GM19452 (cell line): Measurements from ENCODE around the gene BSG.
"Not testable (repeated sequence)": the region's sequence is repeated elsewhere in the genome, so short reads cannot be mapped to it uniquely, and the experiment has no call there.

Source experiments
- ATAC-seq: cut with Tn5 transposase; IDR thresholded peaks from one replicate; pipeline ENCODE4 v1.9.1; 2021; ENCODE audit not compliant: unreplicated experiment

BSG gene

DNA sequence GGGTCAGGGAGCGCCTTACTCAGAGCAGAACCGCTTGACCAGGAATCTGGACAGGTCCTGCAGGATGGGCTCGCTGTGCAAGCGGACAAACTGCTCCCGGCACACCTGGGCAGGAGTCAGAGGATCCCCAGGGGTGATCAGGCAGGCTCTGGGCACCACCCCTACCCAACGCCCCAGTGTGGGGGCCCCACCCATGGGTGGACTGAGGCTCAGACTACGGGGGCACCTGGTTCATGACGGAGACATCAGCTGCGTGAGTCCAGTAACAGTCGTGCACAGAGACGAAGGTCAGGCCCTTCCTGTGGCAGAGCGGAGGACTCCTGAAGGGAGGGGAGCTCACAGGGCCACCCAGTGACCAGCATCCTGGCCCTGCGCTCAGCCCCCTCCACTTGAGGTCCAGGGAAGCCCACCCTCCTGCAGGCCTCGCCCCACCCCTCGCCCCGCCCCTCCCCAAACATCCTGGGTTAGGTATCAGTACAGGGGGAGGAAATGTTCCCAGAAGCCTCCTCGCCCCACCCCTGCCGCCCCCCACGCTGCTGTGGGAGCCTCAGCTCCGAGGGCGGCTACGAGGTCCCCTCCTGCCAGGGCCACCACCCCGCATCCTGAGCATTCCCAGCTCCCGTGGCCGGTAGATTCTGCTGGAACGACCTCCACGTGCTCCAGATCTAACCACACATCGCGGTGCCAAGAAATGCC is 45.3 kb downstream of the BSG start:
- ATAC-seq = no peak

DNA sequence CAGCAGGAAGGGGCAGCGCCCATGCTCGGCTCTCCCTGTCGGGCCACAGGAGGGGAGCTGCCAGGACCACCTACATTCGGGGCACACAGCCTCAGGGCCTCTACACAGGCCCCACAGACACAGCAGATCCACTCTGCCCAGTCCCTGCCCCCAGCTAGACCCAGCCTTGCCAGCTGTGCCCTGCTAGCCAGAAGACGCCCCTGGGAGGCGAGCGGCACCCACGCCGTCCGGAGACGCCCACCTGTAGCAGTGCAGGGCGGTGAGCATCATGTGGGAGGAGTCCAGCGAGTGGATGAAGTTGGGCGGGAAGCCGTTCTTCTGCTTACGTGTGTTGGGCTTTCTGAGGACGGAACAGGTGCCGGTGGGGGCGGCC is 45.8 kb downstream of the BSG start:
- no peak for ATAC-seq

DNA sequence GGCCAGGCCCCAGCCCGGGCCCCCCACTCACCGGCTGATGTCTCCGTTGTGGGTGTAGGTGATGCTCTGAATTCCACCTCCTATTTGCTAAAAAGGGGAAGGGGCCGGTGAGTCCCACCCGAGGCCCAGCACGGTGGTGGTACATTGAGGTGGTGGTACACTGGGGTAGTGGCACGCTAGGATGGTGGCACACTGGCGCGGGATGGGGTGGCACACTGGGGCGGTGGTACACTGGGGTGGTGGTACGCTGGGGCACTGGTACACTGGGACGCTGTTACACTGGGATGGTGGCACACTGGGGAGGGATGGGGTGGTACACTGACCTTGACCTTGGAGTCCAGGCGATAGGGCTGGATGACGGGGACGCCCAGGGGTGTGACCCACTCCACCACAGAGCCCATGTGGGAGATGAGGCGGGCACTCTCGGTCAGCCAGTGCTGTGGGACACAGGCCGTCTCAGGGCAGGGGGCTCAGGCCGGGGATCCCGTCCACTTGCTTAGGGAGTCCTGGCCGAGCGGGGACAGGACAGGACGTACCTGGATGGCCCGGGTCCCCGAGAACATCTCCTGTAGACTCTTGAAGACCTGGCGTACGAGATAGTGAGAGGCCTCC is 46.4 kb downstream of the BSG start:
- no peak for ATAC-seq

DNA sequence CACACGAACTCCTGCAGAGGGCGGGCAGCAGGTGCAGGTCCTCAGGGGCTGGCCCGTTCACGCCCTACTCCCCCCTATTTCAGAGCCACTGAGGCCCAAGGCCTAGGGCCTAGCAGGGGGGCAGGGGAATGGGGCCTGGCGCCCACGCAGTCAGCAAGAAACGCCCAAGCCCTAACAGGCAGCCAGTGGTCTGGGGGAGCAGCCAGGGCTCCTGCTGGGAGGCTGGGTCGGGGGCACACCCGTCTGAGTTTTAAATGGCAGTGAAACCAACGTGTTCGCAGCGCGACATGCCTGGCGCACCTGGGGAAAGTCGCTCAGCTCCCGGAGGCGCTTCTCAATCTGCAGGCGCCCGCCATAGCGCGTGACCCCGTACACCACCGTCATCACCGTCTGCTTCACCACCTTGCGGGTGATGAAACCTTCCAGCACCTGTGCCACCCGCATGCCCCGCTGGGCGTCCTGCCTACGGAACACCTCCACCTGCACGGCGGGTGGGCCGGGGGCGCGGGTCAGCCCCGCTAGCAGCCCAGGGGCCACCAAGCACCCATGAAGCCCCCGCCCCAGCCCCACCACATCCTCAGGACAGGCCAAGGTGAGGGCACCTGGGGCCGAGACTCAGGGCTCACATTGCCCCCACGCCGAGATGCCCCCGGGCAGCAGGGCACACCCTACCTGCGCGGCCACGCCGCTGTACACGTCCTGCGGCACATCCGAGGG is 47.0 kb downstream of the BSG start:
- no peak for ATAC-seq

DNA sequence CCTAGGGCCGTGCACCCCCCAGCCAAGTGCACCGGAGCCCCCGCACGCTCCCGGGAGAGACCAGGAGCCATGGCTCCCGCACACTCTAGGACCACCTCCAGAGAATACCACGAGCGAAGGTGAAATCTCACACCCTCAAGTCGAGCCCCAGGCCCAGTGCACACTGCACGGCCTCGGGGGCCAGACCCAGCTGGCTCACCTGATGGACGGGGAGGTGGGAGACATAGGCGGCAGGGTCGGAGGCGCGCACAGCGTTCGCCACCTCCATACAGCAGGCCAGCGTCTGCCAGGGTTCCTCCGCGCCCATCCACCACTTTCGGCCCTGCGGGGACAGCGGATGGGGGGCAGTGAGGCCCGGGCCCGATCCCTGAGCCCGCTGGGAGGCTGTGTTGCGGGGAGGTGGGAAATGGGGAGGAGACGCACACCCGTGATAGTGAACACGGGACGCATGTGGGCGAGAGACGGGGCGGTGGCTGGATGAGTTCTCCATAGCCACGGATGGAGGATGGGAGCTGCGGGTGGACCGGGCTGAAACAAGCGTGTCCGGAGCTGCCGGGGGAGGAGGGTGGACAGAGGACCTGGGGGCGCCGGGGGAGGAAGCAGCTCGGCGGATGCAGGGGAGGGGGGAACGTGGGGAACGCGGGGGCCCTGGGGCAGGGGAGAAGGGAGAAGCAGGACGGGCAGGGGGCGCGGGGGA is 47.9 kb downstream of the BSG start:
- no peak for ATAC-seq

DNA sequence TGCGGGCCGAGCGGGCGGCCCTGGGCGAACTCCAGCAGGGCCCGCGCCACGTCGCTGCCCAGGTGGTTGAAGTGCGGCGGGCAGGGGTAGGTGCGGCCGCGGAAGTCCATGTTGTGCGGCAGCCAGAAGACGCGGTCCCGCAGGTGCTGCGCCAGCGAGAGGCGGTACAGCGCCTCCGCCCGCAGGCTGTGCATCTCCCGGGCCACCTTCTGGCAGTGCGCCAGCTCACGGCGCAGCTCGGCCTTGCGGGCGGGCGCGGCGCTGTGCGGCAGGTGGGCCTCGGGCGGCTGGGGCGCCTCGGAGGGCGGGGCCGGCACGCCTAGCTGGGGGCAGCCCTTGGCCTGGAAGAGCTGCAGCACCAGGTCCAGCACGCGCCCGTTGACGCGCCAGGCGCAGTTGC is 48.8 kb downstream of the BSG start:
- not testable (repeated sequence) for ATAC-seq

DNA sequence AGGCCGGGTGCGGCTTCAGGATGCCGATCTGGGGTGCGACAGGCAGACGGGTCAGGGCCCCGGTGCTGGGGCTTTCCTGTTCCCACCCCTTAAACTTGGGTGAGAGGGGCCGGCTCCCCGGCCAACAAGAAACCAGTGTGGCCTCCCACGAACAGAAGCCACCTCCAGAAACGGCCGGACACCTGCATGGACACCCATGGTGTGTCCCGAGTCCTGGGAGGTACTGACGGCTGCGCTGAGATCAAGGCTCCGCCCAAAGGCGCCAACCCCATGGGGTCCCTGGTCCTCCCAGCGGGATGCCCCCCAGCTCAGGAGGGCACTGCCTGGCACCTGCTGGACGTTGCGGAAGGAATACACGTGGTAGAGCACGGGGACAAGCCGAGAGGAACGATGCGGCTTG is 49.4 kb downstream of the BSG start:
- no peak for ATAC-seq

DNA sequence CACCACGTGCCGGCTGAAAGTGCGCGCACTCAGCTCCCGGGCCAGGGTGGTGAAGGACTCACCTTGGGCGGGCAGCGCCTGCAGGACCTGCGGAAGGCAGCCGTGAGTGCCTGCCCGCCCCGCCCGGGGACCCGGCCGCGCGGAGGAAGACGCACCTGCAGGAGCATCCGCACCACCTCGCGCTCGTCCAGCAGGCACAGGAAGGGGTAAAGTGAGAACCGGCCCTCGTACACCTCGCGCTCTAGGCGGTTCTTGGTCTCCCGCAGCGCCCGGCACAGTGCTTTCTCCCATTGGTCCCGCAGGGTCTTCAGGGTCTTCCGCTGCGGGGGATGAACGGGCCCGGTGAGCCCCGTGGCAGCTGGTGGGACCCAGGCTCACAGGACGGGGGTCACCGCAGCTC is 50.3 kb downstream of the BSG start:
- ATAC-seq = no peak

DNA sequence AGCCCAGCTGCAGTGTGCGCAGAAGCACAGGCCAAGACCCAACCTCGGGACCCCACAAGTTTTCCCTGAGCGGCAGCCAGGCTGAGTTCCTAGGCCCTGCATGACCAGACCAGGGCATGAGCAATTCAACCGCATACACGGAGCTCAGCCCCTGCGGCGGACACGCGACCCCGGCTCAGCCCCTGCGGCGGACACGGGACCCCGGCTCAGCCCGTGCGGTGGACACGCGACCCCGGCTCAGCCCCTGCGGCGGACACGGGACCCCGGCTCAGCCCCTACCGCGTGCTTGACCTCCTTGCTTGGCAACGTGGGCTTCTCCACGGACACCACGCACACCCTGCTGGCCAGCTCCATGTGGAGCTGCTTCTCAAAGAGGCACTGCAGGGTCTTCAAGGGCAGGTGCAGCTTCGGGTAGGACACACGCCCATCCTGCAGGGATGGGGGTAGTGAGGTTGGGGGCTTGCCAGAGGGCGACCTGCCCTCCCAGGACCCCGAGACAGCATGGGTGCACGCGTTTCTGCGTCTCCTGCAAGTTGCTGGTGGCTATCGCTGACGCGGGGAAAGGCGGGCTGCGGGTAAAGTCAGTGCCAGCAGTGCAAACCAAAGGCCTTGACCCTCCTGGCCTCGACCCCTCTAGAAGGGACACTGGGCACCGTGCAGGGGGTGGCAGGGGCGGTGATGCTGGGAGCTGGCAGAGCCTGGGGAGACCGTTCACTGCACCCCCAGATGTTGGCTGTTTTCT is 51.0 kb downstream of the BSG start:
- ATAC-seq = no peak

DNA sequence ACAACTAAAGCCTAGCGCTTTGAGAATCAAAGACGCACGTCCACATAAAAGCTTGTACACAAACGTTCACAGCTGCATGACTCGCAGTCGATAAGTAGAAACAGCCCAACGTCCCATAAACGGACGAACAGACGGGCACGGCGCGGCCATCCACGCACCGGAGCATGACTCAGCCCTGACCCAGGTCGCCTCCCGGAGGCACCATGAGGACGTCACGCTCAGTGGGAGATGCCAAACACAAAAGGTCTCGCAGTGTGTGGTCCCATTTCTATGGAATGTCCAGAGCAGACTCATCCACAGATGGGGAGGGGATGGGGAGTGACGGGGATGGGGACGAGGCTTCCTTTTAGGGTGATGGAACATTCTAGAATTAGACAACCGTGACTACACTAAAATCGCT is 51.6 kb downstream of the BSG start:
- ATAC-seq = no peak

DNA sequence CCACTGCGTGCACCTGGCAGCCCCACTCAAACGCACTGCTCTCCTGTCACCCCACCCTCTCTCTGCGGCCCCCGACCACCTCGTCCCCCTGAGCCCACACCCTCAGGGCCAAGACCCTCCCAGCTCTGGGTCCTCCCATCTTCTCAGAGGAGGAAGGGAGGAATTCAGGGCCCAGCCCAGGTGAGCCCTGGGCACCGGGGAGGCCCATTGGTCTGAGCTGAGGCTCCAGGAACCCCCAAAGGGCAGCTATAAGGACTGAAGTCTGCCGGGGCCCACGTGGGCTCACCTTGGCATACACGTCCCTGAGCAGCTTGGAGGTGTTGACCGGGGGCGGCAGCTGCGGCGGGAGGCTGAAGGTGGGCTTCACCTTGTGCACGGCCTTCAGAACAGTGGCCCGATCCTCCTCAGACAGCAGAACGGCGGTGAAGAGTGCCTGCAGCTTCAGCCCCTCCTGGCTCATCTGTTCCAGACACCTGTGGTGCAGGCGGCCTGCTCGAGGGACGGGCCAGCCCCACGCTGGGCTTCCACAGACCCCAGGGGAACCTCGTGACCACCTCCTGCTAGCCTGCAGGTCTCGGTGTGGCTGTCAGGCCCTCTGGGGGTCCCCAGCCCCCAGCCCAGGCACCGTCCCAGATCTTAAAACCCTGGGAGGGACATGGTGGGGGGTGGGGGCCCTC is 52.2 kb downstream of the BSG start:
- ATAC-seq = no peak

DNA sequence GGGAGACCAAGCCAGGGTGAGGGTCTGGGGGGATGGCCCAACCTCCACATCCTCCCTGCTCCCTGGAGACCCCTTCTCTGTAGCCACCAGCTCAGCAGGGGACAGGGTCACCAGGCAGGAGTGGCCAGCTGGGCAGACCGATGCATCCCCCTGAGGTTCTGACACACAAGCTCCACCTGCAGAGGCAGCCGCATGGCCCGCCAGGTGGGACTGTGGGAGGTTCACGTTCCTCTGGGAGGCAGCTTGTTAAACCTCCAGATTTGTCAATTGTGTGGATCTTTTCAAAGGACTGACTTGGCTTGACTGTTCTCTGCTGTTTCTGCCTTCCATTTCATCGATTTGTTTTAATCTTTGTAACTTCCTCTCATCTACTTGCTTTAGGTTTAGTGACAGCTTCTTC is 52.9 kb downstream of the BSG start:
- ATAC-seq = no peak

DNA sequence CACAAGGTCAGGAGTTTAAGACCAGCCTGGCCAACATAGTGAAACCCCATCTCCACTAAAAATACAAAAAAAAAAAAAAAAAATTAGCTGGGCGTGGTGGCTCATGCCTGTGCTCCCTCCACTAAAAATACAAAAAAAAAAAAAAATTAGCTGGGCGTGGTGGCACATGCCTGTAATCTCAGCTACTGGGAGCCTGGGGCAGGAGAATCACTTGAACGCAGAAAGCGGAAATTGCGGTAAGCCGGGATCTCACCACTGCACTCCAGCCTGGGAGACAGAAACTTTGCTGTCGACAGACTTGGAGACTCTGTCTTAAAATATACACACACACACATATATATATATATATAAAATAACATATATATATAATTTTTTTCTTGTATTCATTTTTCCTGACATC is 54.2 kb downstream of the BSG start:
- not testable (repeated sequence) for ATAC-seq

DNA sequence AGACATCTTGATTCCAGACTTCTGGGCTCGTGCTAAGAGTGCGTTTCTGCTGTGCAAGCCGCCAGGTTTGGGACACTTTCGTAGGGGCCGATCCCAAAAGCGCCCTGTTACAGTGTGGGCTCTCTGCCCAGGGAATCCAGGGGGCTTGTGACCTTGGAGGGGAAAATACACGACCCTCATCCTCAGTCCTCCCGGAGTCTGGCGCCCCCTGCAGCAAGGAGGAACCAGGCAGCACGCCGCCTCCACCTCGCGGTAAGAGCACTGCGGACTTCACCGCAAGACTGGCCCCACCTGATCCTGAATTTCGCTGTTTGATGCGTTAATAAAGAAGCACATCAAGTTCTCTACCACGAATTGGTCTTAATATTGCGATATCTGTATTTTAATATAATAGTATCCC is 55.8 kb downstream of the BSG start:
- ATAC-seq = no peak

DNA sequence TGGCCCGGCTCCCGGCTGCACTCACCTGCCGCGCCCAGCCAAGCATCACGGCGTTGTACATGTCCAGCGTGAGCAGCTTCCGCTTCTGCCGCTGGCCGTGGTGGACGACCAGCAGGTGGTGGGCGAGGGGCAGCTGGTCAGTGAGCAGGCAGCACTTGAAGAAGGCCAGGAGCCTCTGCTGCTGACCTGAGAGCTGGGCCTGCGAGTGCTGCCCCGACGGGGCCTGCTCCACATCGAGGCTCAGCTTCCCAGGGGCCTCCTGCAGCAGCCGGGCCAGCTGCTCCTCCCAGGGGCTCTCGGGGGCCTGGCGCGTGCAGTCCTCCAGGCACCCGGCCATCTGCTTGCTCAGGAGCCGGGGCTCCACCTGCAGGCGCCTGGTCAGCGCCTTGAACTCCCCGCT is 57.1 kb downstream of the BSG start:
- ATAC-seq = not testable (repeated sequence)

DNA sequence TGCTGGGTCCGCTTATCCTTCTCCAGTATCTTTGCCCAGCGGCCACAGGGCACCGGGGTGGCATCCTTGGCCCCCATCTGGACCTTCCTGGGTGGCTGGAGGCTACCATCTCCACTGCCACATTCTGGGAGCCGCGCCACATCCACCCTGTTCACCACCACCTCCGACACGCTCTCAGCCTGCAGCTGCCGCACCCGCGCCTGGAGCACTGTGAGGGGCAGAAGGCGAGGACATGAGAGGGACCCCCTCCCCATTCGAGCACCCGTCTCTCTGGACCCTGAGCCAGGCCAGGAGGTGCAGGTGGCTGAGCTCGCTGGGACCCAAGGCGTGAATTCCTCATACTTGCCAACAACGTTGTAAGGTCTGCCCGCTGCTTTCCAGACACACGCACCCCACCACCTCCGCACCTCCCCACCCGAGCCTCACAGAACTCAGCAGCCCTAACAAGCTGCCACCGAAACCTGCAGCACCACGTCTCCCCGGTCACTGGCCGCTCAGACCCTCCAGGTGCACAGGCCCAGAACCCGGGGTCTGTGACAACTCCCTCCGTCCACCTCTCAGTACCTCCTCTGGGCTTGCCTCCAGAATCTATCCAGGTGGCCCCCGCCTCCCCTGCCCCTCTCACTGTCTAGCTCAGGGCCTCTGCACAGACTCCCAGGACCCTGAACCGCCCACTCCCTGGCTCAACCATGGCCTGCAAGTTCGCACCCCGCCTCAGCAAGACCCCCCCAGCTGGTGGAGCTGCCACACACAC is 57.7 kb downstream of the BSG start:
- ATAC-seq = no peak

DNA sequence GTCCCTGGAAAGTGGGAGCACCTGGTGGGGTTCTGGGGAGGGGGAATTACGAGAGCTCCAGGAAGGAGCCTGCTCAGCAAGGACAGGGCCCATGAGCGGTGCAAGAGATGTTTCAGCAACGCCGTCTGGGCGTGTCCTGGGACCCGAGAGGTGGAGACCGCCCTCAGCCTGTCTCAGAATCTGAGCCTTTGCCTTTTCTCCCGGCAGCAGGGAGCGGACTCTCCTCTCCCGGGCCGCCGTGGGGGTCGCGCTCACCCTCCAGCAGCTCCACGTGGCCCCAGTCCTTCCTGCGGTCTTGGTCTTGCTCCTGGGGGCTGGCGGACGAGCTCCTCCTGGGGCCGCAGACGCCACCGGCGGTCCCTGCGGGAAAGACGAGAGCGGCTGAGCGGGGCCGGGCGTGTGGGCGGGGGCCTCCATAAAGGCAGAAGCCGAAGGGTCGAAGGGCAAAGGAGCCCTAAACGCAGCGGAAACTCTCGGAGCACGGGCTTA is 60.2 kb downstream of the BSG start:
- peak; percentile 5 for ATAC-seq
